Caco-2 (cell line): Measurements from ENCODE around the gene VMAC. TPM values are rescaled to one million over a fixed set of nuclear protein-coding genes. Genes with fewer than 3 reads are reported as not detected.

ENCODE experiments used
- BruUV-seq: library from RNA; stranded (reverse); fragments of 400-500 nt; replicated peaks from 2 replicates; lab custom pipeline; 2021; lab: Mats Ljungman, UMichigan
- CTCF ChIA-PET: fragments of 300-600 bp; sonication (Branson Sonifier 250); formaldehyde crosslinking; loops from one replicate; lab custom pipeline; 2022; ENCODE audit warnings: antibody characterized with exemption; lab: Charles Lee
- POLR2A ChIA-PET: fragments of 300-600 bp; sonication (Branson Sonifier 250); formaldehyde crosslinking; loops from one replicate; lab custom pipeline; 2022; ENCODE audit warnings: antibody characterized with exemption; lab: Charles Lee
- DNase-seq, 2 experiments: peaks; one replicate each; pipeline versions ENCODE4 v3.0.0 to v3.0.0-alpha.2; 2020 to 2022
- H3K27me3 ChIP-seq: replicated peaks from 2 replicates; pipeline ENCODE4 v1.6.0; 2011; ENCODE audit warnings: low read length; ENCODE audit not compliant: control insufficient read depth, insufficient read depth
- H3K36me3 ChIP-seq: 2 replicates; pipeline ENCODE4 v1.5.1; 2011; ENCODE audit warnings: low read length; ENCODE audit not compliant: control insufficient read depth, insufficient read depth
- H3K4me1 ChIP-seq: fragments of 250-450 bp; sonication (Bioruptor Pico); 2 replicates; pipeline ENCODE4 v1.5.1; 2020; ENCODE audit warnings: mild to moderate bottlenecking
- H3K4me3 ChIP-seq: 2 replicates; pipeline ENCODE4 v1.5.1; 2011; ENCODE audit warnings: low read depth, mild to moderate bottlenecking, control low read depth, low read length
- H3K9me3 ChIP-seq: fragments of 250-450 bp; sonication (Bioruptor Pico); 2 replicates; pipeline ENCODE4 v1.5.1; 2020; ENCODE audit warnings: mild to moderate bottlenecking, moderate library complexity
- H3K27ac Mint-ChIP-seq: one replicate; pipeline ENCODE4 v1.8.0; 2022; ENCODE audit warnings: mixed read lengths; ENCODE audit not compliant: unreplicated experiment
- H3K27me3 Mint-ChIP-seq: one replicate; pipeline ENCODE4 v1.8.0; 2022; ENCODE audit warnings: mixed read lengths; ENCODE audit not compliant: insufficient read depth, unreplicated experiment
- H3K36me3 Mint-ChIP-seq: one replicate; pipeline ENCODE4 v1.8.0; 2022; ENCODE audit warnings: mild to moderate bottlenecking, mixed read lengths; ENCODE audit not compliant: insufficient read depth, unreplicated experiment
- H3K4me1 Mint-ChIP-seq: one replicate; pipeline ENCODE4 v1.8.0; 2022; ENCODE audit warnings: low read depth, mixed read lengths; ENCODE audit not compliant: unreplicated experiment
- H3K4me3 Mint-ChIP-seq: one replicate; pipeline ENCODE4 v1.8.0; 2022; ENCODE audit warnings: mild to moderate bottlenecking, moderate library complexity, mixed read lengths; ENCODE audit not compliant: unreplicated experiment
- H3K9me3 Mint-ChIP-seq: one replicate; pipeline ENCODE4 v1.8.0; 2022; ENCODE audit warnings: mixed read lengths; ENCODE audit not compliant: unreplicated experiment
- CTCF ChIP-seq, 2 experiments: fragments of 200-600 bp in 1 of 2; IDR thresholded peaks; 1 replicate in 1 of 2; 2 replicates in 1 of 2; pipeline versions ENCODE4 v1.5.1 to v1.8.0; 2011 to 2022; ENCODE audit warnings: antibody characterized with exemption in 1 of 2, control low read depth in 1 of 2, inconsistent platforms in 1 of 2, low read depth in 1 of 2, low read length in 1 of 2, mild to moderate bottlenecking in 1 of 2, moderate library complexity in 1 of 2; ENCODE audit not compliant: insufficient read depth in 1 of 2, severe bottlenecking in 1 of 2, unreplicated experiment in 1 of 2
- intact Hi-C: fragments of 100-400 bp; cut with micrococcal nuclease; formaldehyde crosslinking; loops from one replicate; pipeline ENCODE4 v1.10.0; 2022; ENCODE audit not compliant: unreplicated experiment
- total RNA-seq: library from RNA; stranded (reverse); gene quantifications from 2 replicates; pipeline ENCODE4 v1.2.3, GENCODE V29; 2022

Gene VMAC
- total RNA-seq, 1 experiment from 2014 or later, result 4.8 TPM

DNA sequence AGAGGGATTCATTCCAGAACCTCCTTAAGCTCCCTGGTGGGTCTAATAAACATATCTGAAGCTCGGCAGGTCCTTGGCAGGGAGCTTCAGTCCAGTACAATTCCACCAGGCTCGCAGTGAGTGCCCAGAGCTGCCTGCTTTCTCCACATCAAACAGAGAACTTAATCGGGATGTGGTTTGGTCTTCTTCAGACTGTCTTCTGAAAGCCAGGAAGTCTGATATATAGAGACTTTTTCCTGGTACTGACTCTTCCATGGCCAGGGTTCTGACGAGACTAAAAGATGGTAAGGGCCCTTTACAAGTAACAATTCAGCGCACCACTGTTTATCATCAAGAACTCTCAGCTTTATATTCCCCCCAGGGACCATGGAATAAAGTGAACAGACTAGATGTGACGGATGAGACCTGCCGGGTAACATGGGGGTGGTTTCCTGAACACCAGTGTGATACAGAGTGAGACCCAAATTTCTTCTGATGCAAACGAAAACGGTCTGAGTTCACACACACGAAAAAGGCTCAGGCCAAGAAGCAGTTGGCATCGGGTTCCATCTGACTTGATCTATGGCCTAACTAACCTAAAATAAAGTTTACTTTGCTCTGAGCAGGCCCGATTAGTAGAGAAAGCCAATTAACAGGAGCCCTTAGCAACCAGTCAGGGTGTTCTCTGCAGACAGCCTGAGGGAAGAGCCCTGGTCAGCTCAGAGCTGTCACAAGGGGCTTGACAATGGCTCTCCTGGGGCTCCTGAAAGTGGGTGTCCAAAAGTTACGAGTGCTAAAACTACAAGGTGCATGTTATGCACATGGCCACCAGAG lies 44.3 kb downstream of the VMAC start:
- Histone ChIP-seq H3K36me3 (peaks cover 4% of the 10 kb centered on the region), H3K9me3 (no peaks in the 10 kb centered on the region), H3K27me3 (no peaks in the 10 kb centered on the region), H3K4me1 (peaks cover 5% of the 10 kb centered on the region), H3K4me3 (no peak overlapping the region)
- POLR2A ChIA-PET, result interaction anchor here (1.1 kb wide), 1 partner anchor 45 kb away, joined by 3 read pairs; the partner anchor contains the start of gene VMAC
- CTCF ChIA-PET, result interaction anchor here (0.7 kb wide), 1 partner anchor 269 kb away, joined by 4 read pairs; no protein-coding TSS in a partner anchor
- TF ChIP-seq CTCF (IDR thresholded peaks at IDR 0.05; ENCODE audit: insufficient read depth in 1 of 2, low read depth in 1 of 2, low read length in 1 of 2, severe bottlenecking in 1 of 2, unreplicated experiment in 1 of 2), result no peak
- H3K4me1 Mint-ChIP-seq, result peaks cover under 1% of the 10 kb centered on the region
- H3K36me3 Mint-ChIP-seq, result peaks cover 23% of the 10 kb centered on the region
- no peak overlapping the region for H3K27ac Mint-ChIP-seq
- intact Hi-C loops, result no loop called here
- H3K9me3 Mint-ChIP-seq, result no peaks in the 10 kb centered on the region
- no peak overlapping the region for H3K4me3 Mint-ChIP-seq
- no peak for DNase-seq
- H3K27me3 Mint-ChIP-seq, result no peaks in the 10 kb centered on the region
- no TSS peak for BruUV-seq

- Mint-ChIP-seq H3K27ac (peak overlapping the region; percentile 56), H3K4me3 (no peak overlapping the region), H3K36me3 (peaks cover 23% of the 10 kb centered on the region), H3K27me3 (no peaks in the 10 kb centered on the region), H3K9me3 (no peaks in the 10 kb centered on the region), H3K4me1 (peaks cover 7% of the 10 kb centered on the region)
- BruUV-seq, result no TSS peak
- H3K4me3 ChIP-seq, result no peak overlapping the region
- H3K36me3 ChIP-seq, result peaks cover 4% of the 10 kb centered on the region
- H3K4me1 ChIP-seq, result peaks cover 12% of the 10 kb centered on the region
- intact Hi-C loops, result no loop called here
- ChIA-PET POLR2A (no interaction called here), CTCF (interaction anchor here (0.7 kb wide), 1 partner anchor 269 kb away, joined by 4 read pairs; no protein-coding TSS in a partner anchor)
- no peaks in the 10 kb centered on the region for H3K9me3 ChIP-seq
- no peak for TF ChIP-seq CTCF (IDR thresholded peaks at IDR 0.05; ENCODE audit: insufficient read depth in 1 of 2, low read depth in 1 of 2, low read length in 1 of 2, severe bottlenecking in 1 of 2, unreplicated experiment in 1 of 2)
- no peak for DNase-seq
- no peaks in the 10 kb centered on the region for H3K27me3 ChIP-seq
Measured at GRCh38 chr19:5949792-5950305, 45.2 kb downstream of the VMAC start.

GRCh38 chr19:5950741-5951140 lies 46.1 kb downstream of the VMAC start:
- DNase-seq, result no peak
- Histone ChIP-seq H3K4me3 (no peak overlapping the region), H3K36me3 (peaks cover 2% of the 10 kb centered on the region), H3K27me3 (no peaks in the 10 kb centered on the region), H3K4me1 (peaks cover 17% of the 10 kb centered on the region), H3K9me3 (no peaks in the 10 kb centered on the region)
- no peaks in the 10 kb centered on the region for H3K27me3 Mint-ChIP-seq
- intact Hi-C loops, result no loop called here
- BruUV-seq, result no TSS peak
- peaks cover 7% of the 10 kb centered on the region for H3K4me1 Mint-ChIP-seq
- H3K4me3 Mint-ChIP-seq, result no peak overlapping the region
- TF ChIP-seq CTCF (IDR thresholded peaks at IDR 0.05; ENCODE audit: insufficient read depth in 1 of 2, low read depth in 1 of 2, low read length in 1 of 2, severe bottlenecking in 1 of 2, unreplicated experiment in 1 of 2), result no peak
- ChIA-PET POLR2A (no interaction called here), CTCF (no interaction called here)
- H3K9me3 Mint-ChIP-seq, result no peaks in the 10 kb centered on the region
- H3K27ac Mint-ChIP-seq, result no peak overlapping the region
- peaks cover 20% of the 10 kb centered on the region for H3K36me3 Mint-ChIP-seq
